ENCODE measurements around the gene GRIK5. TPM values are rescaled to one million over a fixed set of nuclear protein-coding genes. Genes with fewer than 3 reads are reported as not detected.

The GRIK5 gene
- total RNA-seq, 2 experiments from 2014 or later, result 0.73 to 1.3 TPM

- ChIA-PET POLR2A (no interaction called here), CTCF (ENCODE audit: unreplicated experiment) (interaction anchor here (0.6 kb wide), 1 partner anchor 23 kb away, joined by 3 read pairs; no protein-coding TSS in a partner anchor)
- no TSS peak for BruUV-seq (replicated peaks)
- H3K4me3 ChIP-seq (ENCODE audit: low read depth, low read length, poor library complexity, severe bottlenecking), result no peak overlapping the region
- peaks cover 69% of the 10 kb centered on the region for H3K36me3 ChIP-seq (ENCODE audit: insufficient read depth, low read length)
- H3K4me1 ChIP-seq (ENCODE audit: insufficient read depth, low read length, poor library complexity, severe bottlenecking), result peaks cover 35% of the 10 kb centered on the region
- H2AFZ ChIP-seq (ENCODE audit: low read length), result no peak overlapping the region
- H3K9me2 ChIP-seq (ENCODE audit: insufficient read depth, low read length), result no peaks in the 10 kb centered on the region
- TF ChIP-seq CTCF (conservative IDR thresholded peaks at IDR 0.05; ENCODE audit: low read length), result no peak
- no peaks in the 10 kb centered on the region for H4K20me1 ChIP-seq (ENCODE audit: insufficient read depth, low read length)
- H3K79me2 ChIP-seq (ENCODE audit: insufficient read depth, low read depth, low read length), result no peaks in the 10 kb centered on the region
- DNase-seq (ENCODE audit: low spot score), result no peak
- intact Hi-C loops (cut with micrococcal nuclease; ENCODE audit: unreplicated experiment), result no loop called here
- H3K27ac ChIP-seq (ENCODE audit: low read depth, low read length, poor library complexity, severe bottlenecking), result no peak overlapping the region
- no peak overlapping the region for H3K4me2 ChIP-seq (ENCODE audit: low read length)
- no peaks in the 10 kb centered on the region for H3K9me3 ChIP-seq (ENCODE audit: low read length)
Measured at GRCh38 chr19:42091742-42092141, 21.7 kb upstream of the GRIK5 start.

- TF ChIP-seq CTCF (conservative IDR thresholded peaks at IDR 0.05; ENCODE audit: low read length) (no peak), EZH2phosphoT487 (IDR thresholded peaks at IDR 0.05; ENCODE audit: borderline replicate concordance, low read depth, low read length) (no peak)
- H3K4me1 ChIP-seq (ENCODE audit: insufficient read depth, low read length, poor library complexity, severe bottlenecking), result peaks cover 35% of the 10 kb centered on the region
- DNase-seq (ENCODE audit: low spot score), result no peak
- ChIA-PET CTCF (ENCODE audit: unreplicated experiment) (interaction anchor here (0.6 kb wide), 1 partner anchor 23 kb away, joined by 3 read pairs; no protein-coding TSS in a partner anchor), POLR2A (no interaction called here)
- no peak overlapping the region for H3K27ac ChIP-seq (ENCODE audit: low read depth, low read length, poor library complexity, severe bottlenecking)
- no peak overlapping the region for H2AFZ ChIP-seq (ENCODE audit: low read length)
- no peaks in the 10 kb centered on the region for H4K20me1 ChIP-seq (ENCODE audit: insufficient read depth, low read length)
- H3K4me3 ChIP-seq (ENCODE audit: low read depth, low read length, poor library complexity, severe bottlenecking), result no peak overlapping the region
- peaks cover 64% of the 10 kb centered on the region for H3K36me3 ChIP-seq (ENCODE audit: insufficient read depth, low read length)
- intact Hi-C loops (cut with micrococcal nuclease; ENCODE audit: unreplicated experiment), result no loop called here
- H3K79me2 ChIP-seq (ENCODE audit: insufficient read depth, low read depth, low read length), result no peaks in the 10 kb centered on the region
- no peaks in the 10 kb centered on the region for H3K9me3 ChIP-seq (ENCODE audit: low read length)
- no TSS peak for BruUV-seq (replicated peaks)
- H3K9me2 ChIP-seq (ENCODE audit: insufficient read depth, low read length), result no peaks in the 10 kb centered on the region
- no peak overlapping the region for H3K4me2 ChIP-seq (ENCODE audit: low read length)
Measured at GRCh38 chr19:42091300-42091699, 21.3 kb upstream of the GRIK5 start.

GRCh38 chr19:42090672-42091071, 20.7 kb upstream of the GRIK5 start:
- DNase-seq (ENCODE audit: low spot score), result no peak
- Histone ChIP-seq H3K9me2 (ENCODE audit: insufficient read depth, low read length) (no peaks in the 10 kb centered on the region), H3K4me1 (ENCODE audit: insufficient read depth, low read length, poor library complexity, severe bottlenecking) (peaks cover 35% of the 10 kb centered on the region), H3K9me3 (ENCODE audit: low read length) (no peaks in the 10 kb centered on the region), H2AFZ (ENCODE audit: low read length) (no peak overlapping the region), H3K27ac (ENCODE audit: low read depth, low read length, poor library complexity, severe bottlenecking) (no peak overlapping the region), H3K4me3 (ENCODE audit: low read depth, low read length, poor library complexity, severe bottlenecking) (no peak overlapping the region), H3K36me3 (ENCODE audit: insufficient read depth, low read length) (peaks cover 58% of the 10 kb centered on the region), H3K4me2 (ENCODE audit: low read length) (no peak overlapping the region), H3K79me2 (ENCODE audit: insufficient read depth, low read depth, low read length) (no peaks in the 10 kb centered on the region), H4K20me1 (ENCODE audit: insufficient read depth, low read length) (no peaks in the 10 kb centered on the region)
- TF ChIP-seq CTCF (conservative IDR thresholded peaks at IDR 0.05; ENCODE audit: low read length) (no peak), EZH2phosphoT487 (IDR thresholded peaks at IDR 0.05; ENCODE audit: borderline replicate concordance, low read depth, low read length) (no peak)
- TSS peak; percentile 57 for BruUV-seq (replicated peaks)
- CTCF ChIA-PET (ENCODE audit: unreplicated experiment), result no interaction called here
- POLR2A ChIA-PET, result interaction anchor here (0.7 kb wide), 1 partner anchor 95 kb away, joined by 3 read pairs; no protein-coding TSS in a partner anchor
- intact Hi-C loops (cut with micrococcal nuclease; ENCODE audit: unreplicated experiment), result no loop called here

All from OCI-LY7 (cell line).